PC-3 (cell line): Measurements from ENCODE around the gene TDG. TPM values are rescaled to one million over a fixed set of nuclear protein-coding genes. Genes with fewer than 3 reads are reported as not detected.
A peak's percentile ranks its signal among the peaks of the same experiment; 100 is the strongest.

Source experiments
- ATAC-seq: fragments of 200-7000 bp; cut with Tn5 transposase; 2 replicates; pipeline ENCODE4 v1.9.1; 2020; ENCODE audit warnings: mild to moderate bottlenecking, moderate library complexity
- BruUV-seq: library from RNA; stranded (reverse); fragments of 400-500 nt; replicated peaks from 2 replicates; lab custom pipeline; 2021; lab: Mats Ljungman, UMichigan
- CTCF ChIA-PET: fragments of 300-600 bp; sonication (Branson Sonifier 250); formaldehyde crosslinking; loops from one replicate; lab custom pipeline; 2022; ENCODE audit warnings: antibody characterized with exemption; lab: Charles Lee
- POLR2A ChIA-PET: fragments of 300-600 bp; sonication (Branson Sonifier 250); formaldehyde crosslinking; loops from one replicate; lab custom pipeline; 2022; ENCODE audit warnings: antibody characterized with exemption; ENCODE audit not compliant: unreplicated experiment; lab: Charles Lee
- DNase-seq: peaks from one replicate; pipeline ENCODE4 v3.0.0-alpha.2; 2015
- H2AFZ ChIP-seq: fragments of 300-600 bp; sonication (generic); 2 replicates; pipeline ENCODE4 v1.6.0; 2016; ENCODE audit warnings: antibody characterized with exemption, low read length
- H3F3A ChIP-seq: fragments of 300-600 bp; sonication (generic); one replicate; pipeline ENCODE4 v1.6.0; 2017; ENCODE audit warnings: antibody characterized with exemption, low read length, control low read depth, mild to moderate bottlenecking; ENCODE audit not compliant: unreplicated experiment
- H3K27ac ChIP-seq: fragments of 300-600 bp; sonication (generic); 2 replicates; pipeline ENCODE4 v1.5.1; 2016; ENCODE audit warnings: mild to moderate bottlenecking, low read length
- H3K27me3 ChIP-seq: fragments of 300-600 bp; sonication (generic); 2 replicates; pipeline ENCODE4 v1.6.1; 2016; ENCODE audit warnings: low read length, mixed read lengths
- H3K36me3 ChIP-seq: fragments of 300-600 bp; sonication (generic); 2 replicates; pipeline ENCODE4 v1.6.1; 2016; ENCODE audit warnings: low read depth, mixed run types, low read length, mixed read lengths
- H3K4me1 ChIP-seq: fragments of 300-600 bp; sonication (generic); 2 replicates; pipeline ENCODE4 v1.5.1; 2016; ENCODE audit warnings: low read length; ENCODE audit not compliant: insufficient read depth
- H3K4me2 ChIP-seq: fragments of 300-600 bp; sonication (generic); 2 replicates; pipeline ENCODE4 v1.6.0; 2016; ENCODE audit warnings: low read length
- H3K4me3 ChIP-seq: fragments of 300-600 bp; sonication (generic); 2 replicates; pipeline ENCODE4 v1.5.1; 2016; ENCODE audit warnings: mild to moderate bottlenecking, low read length, mixed read lengths
- H3K79me2 ChIP-seq: fragments of 300-600 bp; sonication (generic); 2 replicates; pipeline ENCODE4 v1.6.1; 2017; ENCODE audit warnings: low read length, mixed read lengths
- H3K9ac ChIP-seq: fragments of 300-600 bp; sonication (generic); 2 replicates; pipeline ENCODE4 v1.6.0; 2016; ENCODE audit warnings: mild to moderate bottlenecking, low read length
- H3K9me2 ChIP-seq: fragments of 300-600 bp; sonication (generic); replicated peaks from 2 replicates; pipeline ENCODE4 v1.6.1; 2016; ENCODE audit warnings: mixed run types, low read length, mixed read lengths
- H3K9me3 ChIP-seq: fragments of 300-600 bp; sonication (generic); 2 replicates; pipeline ENCODE4 v1.6.1; 2016; ENCODE audit warnings: low read length, mixed read lengths
- H4K20me1 ChIP-seq: fragments of 300-600 bp; sonication (generic); 2 replicates; pipeline ENCODE4 v1.6.1; 2016; ENCODE audit warnings: low read length, mixed read lengths
- EZH2 ChIP-seq: fragments of 300-600 bp; sonication (generic); IDR thresholded peaks from one replicate; pipeline ENCODE4 v1.6.1; 2017; ENCODE audit warnings: antibody characterized with exemption, mild to moderate bottlenecking, low read length; ENCODE audit not compliant: unreplicated experiment
- EZH2phosphoT487 ChIP-seq: fragments of 300-600 bp; sonication (generic); IDR thresholded peaks from 2 replicates; pipeline ENCODE4 v1.6.1; 2018; ENCODE audit warnings: mild to moderate bottlenecking, antibody characterized with exemption, low read length, borderline replicate concordance
- intact Hi-C: fragments of 100-400 bp; cut with micrococcal nuclease; formaldehyde crosslinking; loops from 2 replicates; pipeline ENCODE4 v1.9.0; 2023
- total RNA-seq: library from RNA; depleted of rRNA; stranded (reverse); fragments of >200 nt; gene quantifications from 2 replicates; pipeline ENCODE4 v1.2.3, GENCODE V29; 2014
- TF ChIP-seq, protein P1 (sequence below): fragments of 300-600 bp; sonication (generic); conservative IDR thresholded peaks from 2 replicates; pipeline ENCODE4 v1.5.1; 2017; ENCODE audit warnings: antibody characterized with exemption, low read depth, mild to moderate bottlenecking, low read length

TDG gene
- total RNA-seq, 1 experiment from 2014 or later = 45.6 TPM

DNA sequence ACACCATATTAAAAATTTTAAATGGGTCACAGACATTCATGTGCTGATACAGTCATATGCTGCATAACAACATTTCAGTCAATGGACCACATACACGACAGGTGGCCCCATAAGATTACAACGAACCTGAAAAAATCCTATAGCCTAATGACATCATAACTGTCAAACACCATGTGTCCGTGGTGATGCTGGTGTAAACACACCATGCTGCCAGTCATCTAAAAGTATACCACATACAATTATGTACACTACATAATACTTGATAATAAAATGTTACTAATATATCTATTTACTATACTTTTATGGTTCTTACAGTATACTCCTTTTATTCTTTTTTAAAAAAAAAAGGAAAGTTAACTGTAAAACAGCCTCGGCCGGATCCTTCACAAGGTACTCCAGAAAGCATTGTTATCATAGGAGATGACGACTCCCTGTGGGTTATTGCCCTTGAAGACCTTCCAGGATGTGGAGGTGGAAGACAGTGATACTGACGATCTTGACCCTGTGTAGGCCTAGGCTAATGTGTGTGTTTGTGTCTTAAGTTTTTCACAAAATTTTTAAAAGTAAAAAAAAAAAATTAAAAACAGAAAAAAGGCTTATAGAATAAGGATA lies 5.0 kb upstream of the TDG start:
- H3K4me3 ChIP-seq = no peak overlapping the region
- DNase-seq = peak; percentile 49
- no peaks in the 10 kb centered on the region for H3F3A ChIP-seq
- peaks cover 35% of the 10 kb centered on the region for H3K79me2 ChIP-seq
- no TSS peak for BruUV-seq
- H3K9me3 ChIP-seq = no peaks in the 10 kb centered on the region
- peaks cover 26% of the 10 kb centered on the region for H3K4me1 ChIP-seq
- CTCF ChIA-PET = no interaction called here
- H3K27ac ChIP-seq = no peak overlapping the region
- TF ChIP-seq, protein P1, sequence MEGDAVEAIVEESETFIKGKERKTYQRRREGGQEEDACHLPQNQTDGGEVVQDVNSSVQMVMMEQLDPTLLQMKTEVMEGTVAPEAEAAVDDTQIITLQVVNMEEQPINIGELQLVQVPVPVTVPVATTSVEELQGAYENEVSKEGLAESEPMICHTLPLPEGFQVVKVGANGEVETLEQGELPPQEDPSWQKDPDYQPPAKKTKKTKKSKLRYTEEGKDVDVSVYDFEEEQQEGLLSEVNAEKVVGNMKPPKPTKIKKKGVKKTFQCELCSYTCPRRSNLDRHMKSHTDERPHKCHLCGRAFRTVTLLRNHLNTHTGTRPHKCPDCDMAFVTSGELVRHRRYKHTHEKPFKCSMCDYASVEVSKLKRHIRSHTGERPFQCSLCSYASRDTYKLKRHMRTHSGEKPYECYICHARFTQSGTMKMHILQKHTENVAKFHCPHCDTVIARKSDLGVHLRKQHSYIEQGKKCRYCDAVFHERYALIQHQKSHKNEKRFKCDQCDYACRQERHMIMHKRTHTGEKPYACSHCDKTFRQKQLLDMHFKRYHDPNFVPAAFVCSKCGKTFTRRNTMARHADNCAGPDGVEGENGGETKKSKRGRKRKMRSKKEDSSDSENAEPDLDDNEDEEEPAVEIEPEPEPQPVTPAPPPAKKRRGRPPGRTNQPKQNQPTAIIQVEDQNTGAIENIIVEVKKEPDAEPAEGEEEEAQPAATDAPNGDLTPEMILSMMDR = no peak
- TF ChIP-seq EZH2 (no peak), EZH2phosphoT487 (no peak)
- intact Hi-C loops = loop anchor here (10.0 kb wide), 1 partner anchor 1144 kb away; the partner anchor contains the start of gene WASHC4
- no peaks in the 10 kb centered on the region for H3K36me3 ChIP-seq
- H3K4me2 ChIP-seq = peak overlapping the region; percentile 28; the same call in 1 of the 2 replicates
- peak; percentile 10 for ATAC-seq
- H4K20me1 ChIP-seq = no peaks in the 10 kb centered on the region
- H2AFZ ChIP-seq = no peak overlapping the region
- H3K9ac ChIP-seq = no peak overlapping the region
- POLR2A ChIA-PET = interaction anchor here (0.7 kb wide), 1 partner anchor 50 kb away, joined by 4 read pairs; no protein-coding TSS in a partner anchor
- H3K9me2 ChIP-seq = no peaks in the 10 kb centered on the region
- no peaks in the 10 kb centered on the region for H3K27me3 ChIP-seq

DNA sequence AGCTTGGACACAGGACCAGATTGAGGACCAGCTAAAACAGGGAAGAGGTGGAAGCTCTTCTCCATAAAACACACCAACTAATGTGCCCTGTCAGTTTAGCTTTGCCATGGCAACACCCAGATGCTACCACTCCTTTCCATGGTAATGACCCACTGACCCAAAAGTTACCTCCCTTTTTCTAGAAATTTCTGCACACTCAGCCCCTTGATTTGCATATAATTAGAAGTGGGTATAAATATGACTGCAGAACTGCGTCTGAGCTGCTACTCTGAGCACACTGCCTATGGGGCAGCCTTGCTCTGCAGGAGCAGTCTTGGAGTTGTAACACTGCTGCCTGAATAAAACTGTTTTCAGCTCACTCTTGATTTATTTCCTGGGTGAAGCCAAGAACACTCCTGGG lies 3.2 kb upstream of the TDG start:
- Histone ChIP-seq H4K20me1 (0 out of 2 replicates have a peak, but pooled peaks cover 5% of the 10 kb centered on the region), H3K9me2 (no peaks in the 10 kb centered on the region), H3K9ac (no peak overlapping the region), H3K4me1 (peaks cover 24% of the 10 kb centered on the region), H3K27ac (no peak overlapping the region), H2AFZ (no peak overlapping the region), H3K36me3 (no peaks in the 10 kb centered on the region), H3K4me3 (no peak overlapping the region), H3K4me2 (no peak overlapping the region), H3K9me3 (no peaks in the 10 kb centered on the region), H3K79me2 (peaks cover 41% of the 10 kb centered on the region), H3K27me3 (no peaks in the 10 kb centered on the region), H3F3A (no peaks in the 10 kb centered on the region)
- ChIA-PET POLR2A (no interaction called here), CTCF (no interaction called here)
- TF ChIP-seq, protein P1 = no peak
- no peak for TF ChIP-seq EZH2
- no peak for TF ChIP-seq EZH2phosphoT487
- ATAC-seq = no peak
- no peak for DNase-seq
- BruUV-seq = no TSS peak
- intact Hi-C loops = loop anchor here (10.0 kb wide), 1 partner anchor 1142 kb away; the partner anchor contains the start of gene WASHC4

DNA sequence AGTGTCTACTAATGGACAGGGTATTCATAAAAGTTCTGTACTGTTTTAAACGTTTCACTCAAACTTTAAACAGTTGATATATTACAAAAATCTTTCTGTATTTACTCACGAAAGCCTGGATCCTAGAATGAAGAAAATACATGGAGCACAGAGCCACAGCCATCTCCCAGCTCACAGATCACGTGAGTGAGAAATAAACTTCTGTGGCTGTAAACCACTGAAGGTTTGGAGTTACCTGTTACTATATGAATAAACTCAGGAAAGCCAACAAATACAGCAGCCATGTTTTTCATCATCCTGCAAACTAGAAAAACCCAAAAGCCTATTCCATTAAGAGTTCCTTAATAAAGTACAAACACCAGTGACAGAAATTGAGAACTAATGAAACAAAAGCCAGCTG lies 867 bp upstream of the TDG start:
- Histone ChIP-seq H3F3A (no peaks in the 10 kb centered on the region), H3K9ac (peak overlapping the region; percentile 94), H3K27ac (no peak overlapping the region; the same call in 1 of the 2 replicates), H3K79me2 (peaks cover 64% of the 10 kb centered on the region), H3K4me3 (peak overlapping the region; percentile 91), H3K27me3 (no peaks in the 10 kb centered on the region), H3K9me3 (no peaks in the 10 kb centered on the region), H3K4me1 (peaks cover 42% of the 10 kb centered on the region), H2AFZ (peak overlapping the region; percentile 93), H3K4me2 (peak overlapping the region; percentile 97), H3K36me3 (peaks cover 2% of the 10 kb centered on the region; the same call in 1 of the 2 replicates), H3K9me2 (no peaks in the 10 kb centered on the region), H4K20me1 (peaks cover 25% of the 10 kb centered on the region; the same call in 1 of the 2 replicates)
- ATAC-seq = no peak
- ChIA-PET POLR2A (interaction anchor here (0.7 to 1.3 kb wide), 2 partner anchors 8 to 173 kb away, joined by 3 to 8 read pairs; partner anchors contain the start of gene NFYB), CTCF (no interaction called here)
- no peak for DNase-seq
- no TSS peak for BruUV-seq
- TF ChIP-seq EZH2 (no peak), EZH2phosphoT487 (no peak)
- TF ChIP-seq, protein P1 = no peak
- intact Hi-C loops = loop anchor here (1.0 to 10.0 kb wide), 3 partner anchors 8 to 1140 kb away; partner anchors contain the start of gene WASHC4
